Lower leg skin (tissue), 4 donors: ENCODE data around the gene C22orf31. TPM values are rescaled to one million over a fixed set of nuclear protein-coding genes. Genes with fewer than 3 reads are reported as not detected.

ENCODE experiments used
- DNase-seq, 2 donors: peaks; one replicate each; pipeline ENCODE4 v3.0.0-alpha.2; 2019; ENCODE audit warnings: low spot score in 2 of 2
- H3K4me3 ChIP-seq: fragments of 200-600 bp; sonication (generic); 2 replicates; pipeline ENCODE4 v1.5.1; 2017; ENCODE audit warnings: mild to moderate bottlenecking, low read depth; ENCODE audit not compliant: poor library complexity, severe bottlenecking
- CTCF ChIP-seq, 3 donors: fragments of 450-650 bp; IDR thresholded peaks; one replicate each; pipeline ENCODE4 v1.5.1; 2016; ENCODE audit warnings: antibody characterized with exemption in 3 of 3, mild to moderate bottlenecking in 3 of 3, moderate library complexity in 2 of 3
- POLR2A ChIP-seq, 2 donors: fragments of 450-650 bp; IDR thresholded peaks; one replicate each; pipeline ENCODE4 v1.6.1; 2016 to 2017; ENCODE audit warnings: antibody characterized with exemption in 2 of 2, mild to moderate bottlenecking in 1 of 2, moderate library complexity in 1 of 2
- WGBS, 2 donors: methylation state at CpG; one replicate each; pipeline ENCODE4 v1.1.5; 2018; 5-methylcytosine and 5-hydroxymethylcytosine counted together
- intact Hi-C: fragments of 100-400 bp; cut with DNase I; formaldehyde crosslinking; loops from one replicate; pipeline ENCODE4 v1.15.0; 2023; ENCODE audit warnings: low total_unique reads
- total RNA-seq, 4 donors: library from RNA; depleted of rRNA; stranded (reverse); fragments of >200 nt; gene quantifications; one replicate each; pipeline ENCODE4 v1.1.0, GENCODE V29; 2016

C22orf31 gene
- total RNA-seq, 4 donors from 2014 or later = 0.52 TPM; not detected in 3

- TF ChIP-seq POLR2A (IDR thresholded peaks at IDR 0.05) (no peak), CTCF (IDR thresholded peaks at IDR 0.05) (no peak)
- no peak overlapping the region for H3K4me3 ChIP-seq
- no peak for DNase-seq
- 42 to 45% methylated on average over 7 of the region's 7 CpGs for WGBS, 2 donors
- intact Hi-C loops = no loop called here
These were observed 4.0 kb upstream of the C22orf31 start for GRCh38 chr22:29065468-29066190.

GRCh38 chr22:29062286-29062821 lies 723 bp upstream of the C22orf31 start:
- peak in 1 of 2 donors; percentile 69 for DNase-seq
- WGBS, 2 donors = 50 to 55% methylated on average over 8 of the region's 8 CpGs
- intact Hi-C loops = no loop called here
- no peak overlapping the region for H3K4me3 ChIP-seq
- TF ChIP-seq CTCF (IDR thresholded peaks at IDR 0.05) (no peak), POLR2A (IDR thresholded peaks at IDR 0.05) (no peak)

- WGBS, 2 donors = 71 to 77% methylated on average over 7 of the region's 7 CpGs
- intact Hi-C loops = no loop called here
- no peak overlapping the region for H3K4me3 ChIP-seq
- no peak for DNase-seq
- no peak for TF ChIP-seq POLR2A (IDR thresholded peaks at IDR 0.05)
- no peak for TF ChIP-seq CTCF (IDR thresholded peaks at IDR 0.05)
These were observed 700 bp downstream of the C22orf31 start for GRCh38 chr22:29060931-29061330.

- peak in 1 of 2 donors; percentile 69 for DNase-seq
- intact Hi-C loops = no loop called here
- TF ChIP-seq CTCF (IDR thresholded peaks at IDR 0.05) (no peak), POLR2A (IDR thresholded peaks at IDR 0.05) (no peak)
- H3K4me3 ChIP-seq = no peak overlapping the region
- WGBS, 2 donors = 82 to 86% methylated on average over 12 of the region's 12 CpGs
These were observed 1.3 kb downstream of the C22orf31 start for GRCh38 chr22:29060251-29060869.

GRCh38 chr22:29056472-29056871 lies 5.2 kb downstream of the C22orf31 start:
- DNase-seq = no peak
- WGBS, 2 donors = 93 to 100% methylated on average over 3 of the region's 3 CpGs
- H3K4me3 ChIP-seq = no peak overlapping the region
- TF ChIP-seq POLR2A (IDR thresholded peaks at IDR 0.05) = no peak
- no peak for TF ChIP-seq CTCF (IDR thresholded peaks at IDR 0.05)
- intact Hi-C loops = no loop called here
